ENCODE results near the gene PCSK6. TPM values are rescaled to one million over a fixed set of nuclear protein-coding genes. Genes with fewer than 3 reads are reported as not detected.

The PCSK6 gene
- polyA plus RNA-seq, 1 donor from 2014 or later: 1.1 TPM

DNA sequence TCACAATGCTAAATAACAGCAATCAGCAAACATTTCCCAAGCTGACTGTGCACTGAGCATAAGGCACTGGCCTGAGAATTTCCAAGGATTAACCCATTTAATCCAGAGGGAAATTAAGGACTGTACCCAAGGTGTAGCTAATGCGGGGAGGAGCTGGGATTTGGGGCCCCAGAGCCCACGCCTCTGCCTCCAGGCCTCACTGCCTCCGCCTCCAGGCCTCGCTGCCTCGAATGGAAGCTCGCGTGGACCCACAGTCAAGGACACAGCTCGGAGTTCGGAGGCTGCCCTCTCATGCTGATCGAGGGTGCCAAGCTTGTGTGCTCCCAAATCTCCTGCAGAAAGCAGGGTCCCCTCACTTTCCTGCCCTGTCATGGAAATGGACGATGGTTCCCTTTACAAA is 118.0 kb downstream of the PCSK6 start:
- H3K9ac ChIP-seq (ENCODE audit: low read length): no peak overlapping the region
- no peak overlapping the region for H2AFZ ChIP-seq (ENCODE audit: low read depth, low read length)
- no peaks in the 10 kb centered on the region for H3K27me3 ChIP-seq (ENCODE audit: insufficient read depth, low read depth, low read length)
- no peaks in the 10 kb centered on the region for H3K9me3 ChIP-seq (ENCODE audit: low read length)
- TF ChIP-seq SMC3 (conservative IDR thresholded peaks at IDR 0.05; ENCODE audit: poor library complexity) (no peak), EZH2 (IDR thresholded peaks at IDR 0.05; ENCODE audit: borderline replicate concordance, insufficient read depth, low read length, poor library complexity, severe bottlenecking) (no peak)
- TF ChIP-seq, protein P1, sequence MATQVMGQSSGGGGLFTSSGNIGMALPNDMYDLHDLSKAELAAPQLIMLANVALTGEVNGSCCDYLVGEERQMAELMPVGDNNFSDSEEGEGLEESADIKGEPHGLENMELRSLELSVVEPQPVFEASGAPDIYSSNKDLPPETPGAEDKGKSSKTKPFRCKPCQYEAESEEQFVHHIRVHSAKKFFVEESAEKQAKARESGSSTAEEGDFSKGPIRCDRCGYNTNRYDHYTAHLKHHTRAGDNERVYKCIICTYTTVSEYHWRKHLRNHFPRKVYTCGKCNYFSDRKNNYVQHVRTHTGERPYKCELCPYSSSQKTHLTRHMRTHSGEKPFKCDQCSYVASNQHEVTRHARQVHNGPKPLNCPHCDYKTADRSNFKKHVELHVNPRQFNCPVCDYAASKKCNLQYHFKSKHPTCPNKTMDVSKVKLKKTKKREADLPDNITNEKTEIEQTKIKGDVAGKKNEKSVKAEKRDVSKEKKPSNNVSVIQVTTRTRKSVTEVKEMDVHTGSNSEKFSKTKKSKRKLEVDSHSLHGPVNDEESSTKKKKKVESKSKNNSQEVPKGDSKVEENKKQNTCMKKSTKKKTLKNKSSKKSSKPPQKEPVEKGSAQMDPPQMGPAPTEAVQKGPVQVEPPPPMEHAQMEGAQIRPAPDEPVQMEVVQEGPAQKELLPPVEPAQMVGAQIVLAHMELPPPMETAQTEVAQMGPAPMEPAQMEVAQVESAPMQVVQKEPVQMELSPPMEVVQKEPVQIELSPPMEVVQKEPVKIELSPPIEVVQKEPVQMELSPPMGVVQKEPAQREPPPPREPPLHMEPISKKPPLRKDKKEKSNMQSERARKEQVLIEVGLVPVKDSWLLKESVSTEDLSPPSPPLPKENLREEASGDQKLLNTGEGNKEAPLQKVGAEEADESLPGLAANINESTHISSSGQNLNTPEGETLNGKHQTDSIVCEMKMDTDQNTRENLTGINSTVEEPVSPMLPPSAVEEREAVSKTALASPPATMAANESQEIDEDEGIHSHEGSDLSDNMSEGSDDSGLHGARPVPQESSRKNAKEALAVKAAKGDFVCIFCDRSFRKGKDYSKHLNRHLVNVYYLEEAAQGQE (IDR thresholded peaks at IDR 0.05; ENCODE audit: borderline replicate concordance): no peak
- H3K4me2 ChIP-seq (ENCODE audit: low read length): no peak overlapping the region
- H3K9me2 ChIP-seq (ENCODE audit: insufficient read depth, low read length): no peaks in the 10 kb centered on the region
- H3K79me2 ChIP-seq (replicated peaks; ENCODE audit: insufficient read depth, low read length): no peaks in the 10 kb centered on the region
- no peaks in the 10 kb centered on the region for H3K36me3 ChIP-seq (ENCODE audit: insufficient read depth, low read length)
- H4K20me1 ChIP-seq (ENCODE audit: insufficient read depth): no peaks in the 10 kb centered on the region
- H3K4me3 ChIP-seq (ENCODE audit: low read length): no peak overlapping the region
- no peak overlapping the region for H3K27ac ChIP-seq (ENCODE audit: low read length)
- no peaks in the 10 kb centered on the region for H3F3A ChIP-seq (ENCODE audit: insufficient read depth, low read length, poor library complexity, severe bottlenecking)

DNA sequence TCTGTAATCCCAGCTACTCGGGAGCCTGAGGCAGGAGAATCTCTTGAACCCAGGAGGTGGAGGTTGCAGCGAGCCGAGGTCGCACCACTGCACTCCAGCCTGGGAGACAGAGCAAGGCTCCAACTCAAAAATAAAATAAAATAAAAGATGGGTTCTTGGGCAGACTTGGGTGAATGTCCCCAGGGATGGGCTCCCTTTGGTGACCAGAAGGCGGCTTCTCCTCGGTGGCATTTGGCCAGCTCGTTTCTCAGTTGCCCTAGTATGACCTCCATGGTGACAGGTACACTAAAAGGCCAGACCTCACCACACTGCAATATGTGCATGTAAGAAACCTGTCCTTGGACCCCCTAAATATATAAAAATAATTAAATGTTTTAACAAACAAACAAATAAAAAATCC is 118.4 kb downstream of the PCSK6 start:
- H3K9ac ChIP-seq (ENCODE audit: low read length): no peak overlapping the region
- no peaks in the 10 kb centered on the region for H4K20me1 ChIP-seq (ENCODE audit: insufficient read depth)
- H2AFZ ChIP-seq (ENCODE audit: low read depth, low read length): no peak overlapping the region
- TF ChIP-seq SMC3 (conservative IDR thresholded peaks at IDR 0.05; ENCODE audit: poor library complexity) (no peak), TAF1 (IDR thresholded peaks at IDR 0.05; ENCODE audit: low read depth) (no peak), POLR2AphosphoS5 (IDR thresholded peaks at IDR 0.05) (no peak), MXI1 (conservative IDR thresholded peaks at IDR 0.05; ENCODE audit: poor library complexity, severe bottlenecking) (no peak)
- H3K9me2 ChIP-seq (ENCODE audit: insufficient read depth, low read length): no peaks in the 10 kb centered on the region
- H3K9me3 ChIP-seq (ENCODE audit: low read length): no peaks in the 10 kb centered on the region
- H3K36me3 ChIP-seq (ENCODE audit: insufficient read depth, low read length): no peaks in the 10 kb centered on the region
- H3K4me2 ChIP-seq (ENCODE audit: low read length): no peak overlapping the region
- H3K27ac ChIP-seq (ENCODE audit: low read length): no peak overlapping the region
- H3F3A ChIP-seq (ENCODE audit: insufficient read depth, low read length, poor library complexity, severe bottlenecking): no peaks in the 10 kb centered on the region
- H3K4me3 ChIP-seq (ENCODE audit: low read length): no peak overlapping the region
- H3K79me2 ChIP-seq (replicated peaks; ENCODE audit: insufficient read depth, low read length): no peaks in the 10 kb centered on the region
- no peaks in the 10 kb centered on the region for H3K27me3 ChIP-seq (ENCODE audit: insufficient read depth, low read depth, low read length)

DNA sequence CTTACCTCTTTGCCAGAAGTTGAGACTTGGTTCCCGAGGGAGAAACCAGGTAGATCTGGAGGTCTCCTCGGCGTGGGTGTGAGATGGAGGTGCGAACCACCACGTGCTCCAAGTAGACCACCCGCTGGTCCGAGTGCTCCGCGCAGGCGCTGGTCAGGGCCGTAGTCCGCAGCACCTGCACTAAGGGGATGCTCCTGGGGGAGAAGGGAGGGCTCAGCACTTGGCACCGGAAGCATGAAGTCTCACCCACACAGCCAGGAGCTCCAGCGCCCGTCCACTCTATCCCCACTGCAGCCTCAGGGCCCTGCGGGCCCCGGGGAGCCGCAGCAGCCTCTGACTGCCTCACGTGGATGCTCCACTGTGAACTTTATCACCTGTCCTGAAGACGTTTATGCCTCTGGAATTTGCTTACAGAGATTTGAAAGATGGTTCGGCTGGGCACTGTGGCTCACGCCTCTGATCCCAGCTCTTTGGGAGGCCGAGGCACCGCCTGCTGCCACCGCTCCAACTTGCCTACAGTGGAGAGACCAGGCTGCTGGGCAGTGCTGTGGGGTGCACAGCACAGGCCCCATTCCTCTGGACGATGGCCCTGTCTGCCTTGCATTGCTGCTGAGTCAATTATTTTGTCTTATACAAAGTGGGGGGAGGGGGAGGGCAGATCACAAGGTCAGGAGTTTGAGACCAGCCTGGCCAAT is 119.0 kb downstream of the PCSK6 start:
- TF ChIP-seq, protein P2, sequence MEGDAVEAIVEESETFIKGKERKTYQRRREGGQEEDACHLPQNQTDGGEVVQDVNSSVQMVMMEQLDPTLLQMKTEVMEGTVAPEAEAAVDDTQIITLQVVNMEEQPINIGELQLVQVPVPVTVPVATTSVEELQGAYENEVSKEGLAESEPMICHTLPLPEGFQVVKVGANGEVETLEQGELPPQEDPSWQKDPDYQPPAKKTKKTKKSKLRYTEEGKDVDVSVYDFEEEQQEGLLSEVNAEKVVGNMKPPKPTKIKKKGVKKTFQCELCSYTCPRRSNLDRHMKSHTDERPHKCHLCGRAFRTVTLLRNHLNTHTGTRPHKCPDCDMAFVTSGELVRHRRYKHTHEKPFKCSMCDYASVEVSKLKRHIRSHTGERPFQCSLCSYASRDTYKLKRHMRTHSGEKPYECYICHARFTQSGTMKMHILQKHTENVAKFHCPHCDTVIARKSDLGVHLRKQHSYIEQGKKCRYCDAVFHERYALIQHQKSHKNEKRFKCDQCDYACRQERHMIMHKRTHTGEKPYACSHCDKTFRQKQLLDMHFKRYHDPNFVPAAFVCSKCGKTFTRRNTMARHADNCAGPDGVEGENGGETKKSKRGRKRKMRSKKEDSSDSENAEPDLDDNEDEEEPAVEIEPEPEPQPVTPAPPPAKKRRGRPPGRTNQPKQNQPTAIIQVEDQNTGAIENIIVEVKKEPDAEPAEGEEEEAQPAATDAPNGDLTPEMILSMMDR (IDR thresholded peaks at IDR 0.05; ENCODE audit: poor library complexity, severe bottlenecking): no peak
- TF ChIP-seq MXI1 (conservative IDR thresholded peaks at IDR 0.05; ENCODE audit: poor library complexity, severe bottlenecking) (no peak), TAF1 (IDR thresholded peaks at IDR 0.05; ENCODE audit: low read depth) (no peak), EZH2 (IDR thresholded peaks at IDR 0.05; ENCODE audit: borderline replicate concordance, insufficient read depth, low read length, poor library complexity, severe bottlenecking) (no peak), SMC3 (conservative IDR thresholded peaks at IDR 0.05; ENCODE audit: poor library complexity) (no peak), RAD21 (conservative IDR thresholded peaks at IDR 0.05) (no peak), EP300 (conservative IDR thresholded peaks at IDR 0.05; ENCODE audit: poor library complexity, severe bottlenecking) (no peak), POLR2AphosphoS5 (IDR thresholded peaks at IDR 0.05) (no peak)
- TF ChIP-seq, protein P1 (IDR thresholded peaks at IDR 0.05; ENCODE audit: borderline replicate concordance): no peak
- H4K20me1 ChIP-seq (ENCODE audit: insufficient read depth): no peaks in the 10 kb centered on the region
- H3K27ac ChIP-seq (ENCODE audit: low read length): no peak overlapping the region
- H3K79me2 ChIP-seq (replicated peaks; ENCODE audit: insufficient read depth, low read length): no peaks in the 10 kb centered on the region
- H3K27me3 ChIP-seq (ENCODE audit: insufficient read depth, low read depth, low read length): no peaks in the 10 kb centered on the region
- no peak overlapping the region for H2AFZ ChIP-seq (ENCODE audit: low read depth, low read length)
- no peaks in the 10 kb centered on the region for H3K36me3 ChIP-seq (ENCODE audit: insufficient read depth, low read length)
- no peaks in the 10 kb centered on the region for H3K9me3 ChIP-seq (ENCODE audit: low read length)
- H3K4me3 ChIP-seq (ENCODE audit: low read length): no peak overlapping the region
- H3K4me2 ChIP-seq (ENCODE audit: low read length): no peak overlapping the region
- no peaks in the 10 kb centered on the region for H3K9me2 ChIP-seq (ENCODE audit: insufficient read depth, low read length)
- no peak overlapping the region for H3K9ac ChIP-seq (ENCODE audit: low read length)
- H3F3A ChIP-seq (ENCODE audit: insufficient read depth, low read length, poor library complexity, severe bottlenecking): no peaks in the 10 kb centered on the region

Data from neural cell (in vitro differentiated cells).